Mesendoderm (in vitro differentiated cells): ENCODE measurements around the gene PPP1R16B.

Source experiments
- DNase-seq: peaks from one replicate; pipeline ENCODE4 v3.0.0; 2013
- H2AK5ac ChIP-seq: 2 replicates; pipeline ENCODE4 v1.6.1; 2013; ENCODE audit warnings: low read length, inconsistent platforms
- H2BK120ac ChIP-seq: 2 replicates; pipeline ENCODE4 v1.6.1; 2013; ENCODE audit warnings: low read depth, mild to moderate bottlenecking, low read length, moderate library complexity, mixed read lengths
- H2BK15ac ChIP-seq: replicated peaks from 2 replicates; pipeline ENCODE4 v1.6.1; 2013; ENCODE audit warnings: low read depth, mild to moderate bottlenecking, moderate library complexity
- H2BK5ac ChIP-seq: 2 replicates; pipeline ENCODE4 v1.6.1; 2013; ENCODE audit warnings: low read length, inconsistent platforms
- H3K18ac ChIP-seq: 2 replicates; pipeline ENCODE4 v1.6.1; 2013; ENCODE audit warnings: mild to moderate bottlenecking, low read length, mixed read lengths
- H3K23ac ChIP-seq: one replicate; pipeline ENCODE4 v1.6.1; 2013; ENCODE audit warnings: low read length
- H3K27ac ChIP-seq: 2 replicates; pipeline ENCODE4 v1.5.1; 2013; ENCODE audit warnings: low read depth, mild to moderate bottlenecking, inconsistent platforms, low read length, moderate library complexity
- H3K27me3 ChIP-seq: 2 replicates; pipeline ENCODE4 v1.6.1; 2013; ENCODE audit warnings: low read length, control low read depth, mild to moderate bottlenecking, inconsistent platforms; ENCODE audit not compliant: insufficient read depth, poor library complexity
- H3K36me3 ChIP-seq: 2 replicates; pipeline ENCODE4 v1.6.1; 2013; ENCODE audit warnings: low read length, inconsistent platforms; ENCODE audit not compliant: control insufficient read depth, insufficient read depth
- H3K4ac ChIP-seq: one replicate; pipeline ENCODE4 v1.6.1; 2013; ENCODE audit warnings: low read depth, mild to moderate bottlenecking, low read length, moderate library complexity
- H3K4me1 ChIP-seq: 2 replicates; pipeline ENCODE4 v1.6.1; 2013; ENCODE audit warnings: low read depth, low read length, inconsistent platforms; ENCODE audit not compliant: control insufficient read depth
- H3K4me2 ChIP-seq: 2 replicates; pipeline ENCODE4 v1.6.1; 2013; ENCODE audit warnings: low read length
- H3K4me3 ChIP-seq: 2 replicates; pipeline ENCODE4 v1.5.1; 2013; ENCODE audit warnings: mild to moderate bottlenecking, low read length
- H3K56ac ChIP-seq: one replicate; pipeline ENCODE4 v1.6.1; 2013; ENCODE audit warnings: low read length
- H3K79me1 ChIP-seq: 2 replicates; pipeline ENCODE4 v1.6.1; 2013; ENCODE audit warnings: low read length, inconsistent platforms
- H3K79me2 ChIP-seq: 2 replicates; pipeline ENCODE4 v1.6.1; 2013; ENCODE audit warnings: mild to moderate bottlenecking, low read length; ENCODE audit not compliant: control insufficient read depth, insufficient read depth
- H3K9ac ChIP-seq: 2 replicates; pipeline ENCODE4 v1.6.1; 2013; ENCODE audit warnings: low read length, inconsistent platforms
- H4K5ac ChIP-seq: one replicate; pipeline ENCODE4 v1.6.1; 2013; ENCODE audit warnings: low read length
- H4K8ac ChIP-seq: one replicate; pipeline ENCODE4 v1.6.1; 2013; ENCODE audit warnings: low read depth, mild to moderate bottlenecking, control low read depth, low read length, moderate library complexity
- WGBS: extraction: QIAGEN DNeasy Blood & Tissue Kit; methylation state at CpG from one replicate; pipeline ENCODE4 v1.1.7; 2013; ENCODE audit warnings: low lambda C conversion rate, missing lambda C conversion rate; ENCODE audit not compliant: insufficient coverage; ENCODE audit errors: extremely low coverage; 5-methylcytosine and 5-hydroxymethylcytosine counted together

The PPP1R16B gene

DNA sequence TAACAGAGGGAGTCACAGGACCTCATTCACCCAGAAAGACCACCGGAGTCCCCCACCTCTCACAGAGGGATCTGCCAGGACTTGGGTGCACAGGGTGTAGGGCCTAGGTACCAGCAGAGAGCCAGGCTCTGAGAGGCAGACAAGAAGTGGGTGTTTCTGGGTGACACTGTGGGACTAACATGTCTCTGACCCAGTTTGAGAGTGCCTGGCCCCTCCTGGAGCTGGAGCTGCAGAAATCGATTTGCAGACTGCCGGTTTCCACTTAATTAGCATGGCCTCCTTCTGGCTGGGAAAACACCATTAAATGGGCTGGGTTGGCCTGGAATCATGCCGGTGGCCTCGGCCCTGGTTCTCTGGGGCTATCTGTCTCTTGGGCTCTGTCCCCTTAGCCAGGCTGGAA, 59.2 kb downstream of the PPP1R16B start:
- Histone ChIP-seq H3K4me3 (no peak overlapping the region), H3K56ac (no peak overlapping the region), H3K79me1 (no peaks in the 10 kb centered on the region), H2BK15ac (no peak overlapping the region), H3K4me2 (no peak overlapping the region), H3K36me3 (no peaks in the 10 kb centered on the region), H3K18ac (no peak overlapping the region), H2BK120ac (no peak overlapping the region), H3K23ac (no peak overlapping the region), H3K79me2 (no peaks in the 10 kb centered on the region), H4K5ac (no peak overlapping the region), H4K8ac (no peak overlapping the region), H2AK5ac (no peak overlapping the region), H3K4me1 (peaks cover 2% of the 10 kb centered on the region), H3K4ac (no peak overlapping the region), H3K9ac (no peak overlapping the region), H3K27me3 (no peaks in the 10 kb centered on the region), H3K27ac (no peak overlapping the region), H2BK5ac (no peak overlapping the region)
- WGBS = no CpG with 5 or more reads among the region's 5 CpGs
- no peak for DNase-seq

DNA sequence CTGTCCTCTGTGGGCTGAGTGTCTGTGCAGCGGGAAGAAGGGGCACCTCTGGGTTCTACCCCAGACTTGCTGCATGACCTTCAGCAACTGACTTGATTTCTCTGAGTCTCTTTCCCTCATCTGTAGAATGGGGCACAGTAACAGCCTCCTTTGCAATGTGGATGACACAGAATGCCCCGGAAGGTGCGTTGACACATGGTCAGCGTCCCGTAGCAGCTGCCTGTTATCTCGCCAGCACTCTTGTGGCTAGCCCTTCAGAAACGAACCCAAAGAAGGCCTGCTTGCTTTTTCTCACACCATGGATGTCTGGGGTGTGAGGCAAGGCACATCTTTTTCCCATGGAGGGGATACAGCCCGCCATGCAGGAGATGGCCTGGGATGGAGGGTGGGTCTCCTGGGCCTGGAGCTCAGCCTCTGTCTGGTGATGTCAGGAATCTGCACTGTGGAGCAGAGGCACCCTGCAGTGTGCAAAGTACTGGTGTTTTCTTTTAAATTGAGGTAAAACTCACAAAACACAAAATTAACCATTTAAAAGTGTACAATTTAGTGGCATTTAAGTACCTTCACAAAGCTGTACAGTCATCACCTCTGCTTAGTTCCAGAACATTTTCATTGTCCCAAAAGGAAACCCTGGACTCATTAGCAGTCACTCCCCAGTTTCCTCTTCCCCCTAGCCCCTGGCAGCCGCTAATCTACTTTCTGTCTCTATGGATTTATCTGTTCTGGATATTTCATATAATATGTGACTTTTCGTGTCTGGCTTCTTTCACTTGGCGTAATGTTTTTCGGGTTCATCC, 61.0 kb downstream of the PPP1R16B start:
- H3K79me1 ChIP-seq = no peaks in the 10 kb centered on the region
- H3K4ac ChIP-seq = no peak overlapping the region
- no peak overlapping the region for H4K5ac ChIP-seq
- H2BK15ac ChIP-seq = no peak overlapping the region
- no peak overlapping the region for H3K4me2 ChIP-seq
- H3K4me3 ChIP-seq = no peak overlapping the region
- H3K79me2 ChIP-seq = no peaks in the 10 kb centered on the region
- no peak overlapping the region for H3K23ac ChIP-seq
- H3K4me1 ChIP-seq = no peaks in the 10 kb centered on the region
- H2BK5ac ChIP-seq = no peak overlapping the region
- no peak overlapping the region for H2AK5ac ChIP-seq
- WGBS = no CpG with 5 or more reads among the region's 12 CpGs
- no peak for DNase-seq
- no peak overlapping the region for H4K8ac ChIP-seq
- no peak overlapping the region for H3K27ac ChIP-seq
- no peak overlapping the region for H3K56ac ChIP-seq
- no peaks in the 10 kb centered on the region for H3K36me3 ChIP-seq
- H3K18ac ChIP-seq = no peak overlapping the region
- no peaks in the 10 kb centered on the region for H3K27me3 ChIP-seq
- H2BK120ac ChIP-seq = no peak overlapping the region
- H3K9ac ChIP-seq = no peak overlapping the region

DNA sequence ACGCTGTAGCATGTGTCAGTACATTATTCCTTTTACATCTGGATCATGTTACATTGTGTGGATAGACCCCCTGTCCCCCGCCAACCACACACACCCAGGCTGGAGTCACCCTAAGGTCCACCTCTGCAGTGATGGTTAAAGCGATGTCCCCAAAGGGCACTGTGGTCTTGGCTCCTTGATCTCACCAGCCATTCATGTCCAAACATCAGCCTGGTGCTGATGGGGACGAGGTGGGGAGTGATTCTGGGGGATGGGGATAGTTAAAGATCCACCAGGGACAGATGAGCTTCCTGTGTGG, 61.5 kb downstream of the PPP1R16B start:
- no peak overlapping the region for H2BK15ac ChIP-seq
- H3K18ac ChIP-seq = no peak overlapping the region
- no peak overlapping the region for H2AK5ac ChIP-seq
- no peaks in the 10 kb centered on the region for H3K4me1 ChIP-seq
- H4K5ac ChIP-seq = no peak overlapping the region
- H2BK120ac ChIP-seq = no peak overlapping the region
- no peaks in the 10 kb centered on the region for H3K36me3 ChIP-seq
- no peak for DNase-seq
- H3K56ac ChIP-seq = no peak overlapping the region
- no peak overlapping the region for H3K4me2 ChIP-seq
- H3K79me1 ChIP-seq = no peaks in the 10 kb centered on the region
- no peak overlapping the region for H3K27ac ChIP-seq
- no peak overlapping the region for H3K4me3 ChIP-seq
- no CpG with 5 or more reads among the region's 4 CpGs for WGBS
- no peak overlapping the region for H3K9ac ChIP-seq
- H3K79me2 ChIP-seq = no peaks in the 10 kb centered on the region
- H2BK5ac ChIP-seq = no peak overlapping the region
- no peaks in the 10 kb centered on the region for H3K27me3 ChIP-seq
- H3K4ac ChIP-seq = no peak overlapping the region
- H3K23ac ChIP-seq = no peak overlapping the region
- H4K8ac ChIP-seq = no peak overlapping the region

DNA sequence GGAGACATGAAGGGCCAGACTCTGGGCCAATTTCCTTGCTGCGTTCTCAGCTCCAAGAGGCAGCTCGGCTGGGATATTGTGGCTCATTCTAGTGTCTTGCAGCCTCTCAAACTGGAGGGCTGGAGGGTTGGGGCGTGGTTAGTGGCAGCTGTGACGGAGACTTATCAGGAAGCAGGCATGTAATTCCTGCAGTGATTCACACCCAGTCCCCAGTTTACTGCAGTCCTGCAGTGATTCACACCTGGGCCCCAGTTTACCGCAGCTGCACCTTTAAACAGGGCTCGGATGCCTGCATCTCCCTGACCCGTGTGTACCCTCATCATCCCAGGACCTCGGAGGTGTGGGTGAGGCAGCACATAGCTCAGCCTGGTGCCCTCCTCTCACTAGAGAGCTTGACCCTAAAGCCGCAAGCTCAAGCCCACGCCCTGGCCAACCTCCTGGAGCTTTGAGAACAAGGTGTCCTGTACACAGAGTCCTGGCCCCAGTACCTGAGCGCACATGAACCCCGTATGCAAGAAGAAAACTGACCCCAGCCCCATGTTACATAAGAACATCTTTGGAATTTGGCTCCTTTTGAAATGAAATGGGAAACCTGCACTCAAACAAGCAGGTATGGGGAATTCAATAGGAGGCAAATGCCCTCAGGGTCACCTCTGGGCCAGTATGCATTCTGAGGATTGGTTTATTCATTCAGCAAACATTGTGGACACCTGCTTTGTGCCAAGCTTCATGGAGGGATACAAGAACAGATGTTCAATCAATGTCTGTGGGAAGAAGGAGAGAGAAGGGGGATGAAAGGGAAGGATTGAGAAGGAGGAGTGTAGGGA, 65.4 kb downstream of the PPP1R16B start:
- Histone ChIP-seq H3K23ac (no peak overlapping the region), H2BK5ac (no peak overlapping the region), H3K56ac (peak overlapping the region; percentile 10), H3K4ac (no peak overlapping the region), H2BK15ac (no peak overlapping the region), H3K18ac (no peak overlapping the region), H3K9ac (no peak overlapping the region), H3K79me1 (no peaks in the 10 kb centered on the region), H3K79me2 (no peaks in the 10 kb centered on the region), H3K4me2 (no peak overlapping the region), H3K4me1 (peaks cover 13% of the 10 kb centered on the region), H3K27ac (no peak overlapping the region), H4K8ac (no peak overlapping the region), H2AK5ac (no peak overlapping the region), H3K36me3 (no peaks in the 10 kb centered on the region), H2BK120ac (no peak overlapping the region), H4K5ac (no peak overlapping the region), H3K4me3 (no peak overlapping the region), H3K27me3 (no peaks in the 10 kb centered on the region)
- DNase-seq = peak; percentile 56
- no CpG with 5 or more reads among the region's 12 CpGs for WGBS

GRCh38 chr20:38871560-38871953, 66.1 kb downstream of the PPP1R16B start:
- Histone ChIP-seq H3K79me2 (no peaks in the 10 kb centered on the region), H3K27me3 (no peaks in the 10 kb centered on the region), H2BK15ac (no peak overlapping the region), H4K8ac (no peak overlapping the region), H3K23ac (no peak overlapping the region), H2BK5ac (no peak overlapping the region), H2AK5ac (no peak overlapping the region), H4K5ac (no peak overlapping the region), H2BK120ac (no peak overlapping the region), H3K9ac (no peak overlapping the region), H3K18ac (no peak overlapping the region), H3K79me1 (no peaks in the 10 kb centered on the region), H3K4me1 (peaks cover 13% of the 10 kb centered on the region), H3K4ac (no peak overlapping the region), H3K27ac (no peak overlapping the region), H3K36me3 (no peaks in the 10 kb centered on the region), H3K4me2 (no peak overlapping the region), H3K56ac (no peak overlapping the region), H3K4me3 (no peak overlapping the region)
- DNase-seq = no peak
- WGBS = 100% methylated on average over 1 of the region's 3 CpGs
